Loucy (cell line): ENCODE data around the gene WWOX.

Experiments
- H2AFZ ChIP-seq: fragments of 200-600 bp; sonication (generic); 2 replicates; pipeline ENCODE4 v1.6.0; 2016; ENCODE audit warnings: antibody characterized with exemption, mild to moderate bottlenecking, low read length, moderate library complexity
- H3F3A ChIP-seq: fragments of 200-600 bp; 2 replicates; pipeline ENCODE4 v1.6.0; 2016; ENCODE audit warnings: antibody characterized with exemption, low read depth, mild to moderate bottlenecking
- H3K27me3 ChIP-seq: fragments of 200-600 bp; sonication (generic); 2 replicates; pipeline ENCODE4 v1.6.1; 2014; ENCODE audit warnings: low read length, mild to moderate bottlenecking; ENCODE audit not compliant: insufficient read depth, poor library complexity, severe bottlenecking
- H3K36me3 ChIP-seq: fragments of 200-600 bp; sonication (generic); 2 replicates; pipeline ENCODE4 v1.6.1; 2016; ENCODE audit warnings: low read length; ENCODE audit not compliant: insufficient read depth
- H3K4me1 ChIP-seq: fragments of 200-600 bp; sonication (generic); 2 replicates; pipeline ENCODE4 v1.5.1; 2014; ENCODE audit warnings: low read length, mild to moderate bottlenecking; ENCODE audit not compliant: insufficient read depth, poor library complexity, severe bottlenecking
- H3K4me2 ChIP-seq: fragments of 200-600 bp; sonication (generic); 2 replicates; pipeline ENCODE4 v1.6.0; 2014; ENCODE audit warnings: antibody characterized with exemption, low read length, low read depth, mild to moderate bottlenecking; ENCODE audit not compliant: poor library complexity, severe bottlenecking
- H3K4me3 ChIP-seq: fragments of 200-600 bp; sonication (generic); 2 replicates; pipeline ENCODE4 v1.5.1; 2014; ENCODE audit warnings: low read length, mild to moderate bottlenecking, mixed read lengths; ENCODE audit not compliant: poor library complexity, severe bottlenecking
- H3K79me2 ChIP-seq: fragments of 200-600 bp; sonication (generic); 2 replicates; pipeline ENCODE4 v1.6.1; 2014; ENCODE audit warnings: low read length; ENCODE audit not compliant: insufficient read depth
- H3K9ac ChIP-seq: fragments of 200-600 bp; sonication (generic); 2 replicates; pipeline ENCODE4 v1.6.0; 2014; ENCODE audit warnings: mild to moderate bottlenecking, low read depth, low read length, moderate library complexity; ENCODE audit not compliant: poor library complexity, severe bottlenecking
- H3K9me2 ChIP-seq: fragments of 200-600 bp; sonication (generic); replicated peaks from 2 replicates; pipeline ENCODE4 v1.6.1; 2016; ENCODE audit warnings: low read depth, low read length, mixed read lengths
- H3K9me3 ChIP-seq: fragments of 200-600 bp; sonication (generic); 2 replicates; pipeline ENCODE4 v1.6.1; 2014; ENCODE audit warnings: mild to moderate bottlenecking, antibody characterized with exemption, low read length, low read depth; ENCODE audit not compliant: insufficient read depth
- H4K20me1 ChIP-seq: fragments of 200-600 bp; sonication (generic); 2 replicates; pipeline ENCODE4 v1.6.0; 2014; ENCODE audit warnings: antibody characterized with exemption, low read length, mild to moderate bottlenecking; ENCODE audit not compliant: insufficient read depth, poor library complexity, severe bottlenecking
- CTCF ChIP-seq: fragments of 200-600 bp; sonication (generic); conservative IDR thresholded peaks from 2 replicates; pipeline ENCODE4 v1.5.1; 2014; ENCODE audit warnings: mild to moderate bottlenecking, antibody characterized with exemption, low read length
- EZH2phosphoT487 ChIP-seq: fragments of 200-600 bp; IDR thresholded peaks from 2 replicates; pipeline ENCODE4 v1.6.1; 2018; ENCODE audit warnings: antibody characterized with exemption, mild to moderate bottlenecking, moderate library complexity, borderline replicate concordance

WWOX gene

GRCh38 chr16:78220571-78220970 lies 121.1 kb downstream of the WWOX start:
- TF ChIP-seq EZH2phosphoT487 (no peak), CTCF (no peak)
- Histone ChIP-seq H3K9ac (no peak overlapping the region), H3K36me3 (no peaks in the 10 kb centered on the region), H2AFZ (no peak overlapping the region), H3K4me2 (no peak overlapping the region), H3F3A (no peaks in the 10 kb centered on the region), H3K79me2 (no peaks in the 10 kb centered on the region), H3K27me3 (no peaks in the 10 kb centered on the region), H3K9me2 (no peaks in the 10 kb centered on the region), H3K4me3 (no peak overlapping the region), H4K20me1 (no peaks in the 10 kb centered on the region), H3K9me3 (no peaks in the 10 kb centered on the region), H3K4me1 (no peaks in the 10 kb centered on the region)

- H3K79me2 ChIP-seq, result no peaks in the 10 kb centered on the region
- no peaks in the 10 kb centered on the region for H3K4me1 ChIP-seq
- H2AFZ ChIP-seq, result no peak overlapping the region
- H3K9ac ChIP-seq, result no peak overlapping the region
- H3K9me2 ChIP-seq, result no peaks in the 10 kb centered on the region
- no peak overlapping the region for H3K4me2 ChIP-seq
- H3F3A ChIP-seq, result no peaks in the 10 kb centered on the region
- no peak for TF ChIP-seq CTCF
- no peak for TF ChIP-seq EZH2phosphoT487
- H4K20me1 ChIP-seq, result no peaks in the 10 kb centered on the region
- no peaks in the 10 kb centered on the region for H3K27me3 ChIP-seq
- H3K9me3 ChIP-seq, result no peaks in the 10 kb centered on the region
- no peak overlapping the region for H3K4me3 ChIP-seq
- no peaks in the 10 kb centered on the region for H3K36me3 ChIP-seq
Measured at GRCh38 chr16:78221892-78222291, 122.4 kb downstream of the WWOX start.

- H3K9ac ChIP-seq, result no peak overlapping the region
- no peaks in the 10 kb centered on the region for H3F3A ChIP-seq
- H3K27me3 ChIP-seq, result no peaks in the 10 kb centered on the region
- no peak overlapping the region for H2AFZ ChIP-seq
- no peak overlapping the region for H3K4me3 ChIP-seq
- H3K36me3 ChIP-seq, result no peaks in the 10 kb centered on the region
- no peaks in the 10 kb centered on the region for H3K79me2 ChIP-seq
- peaks cover 3% of the 10 kb centered on the region for H3K4me1 ChIP-seq
- no peaks in the 10 kb centered on the region for H3K9me2 ChIP-seq
- no peak for TF ChIP-seq EZH2phosphoT487
- no peak overlapping the region for H3K4me2 ChIP-seq
- no peaks in the 10 kb centered on the region for H4K20me1 ChIP-seq
- H3K9me3 ChIP-seq, result no peaks in the 10 kb centered on the region
Measured at GRCh38 chr16:78224342-78224741, 124.9 kb downstream of the WWOX start.

- H3F3A ChIP-seq, result no peaks in the 10 kb centered on the region
- H3K79me2 ChIP-seq, result no peaks in the 10 kb centered on the region
- peaks cover 3% of the 10 kb centered on the region for H3K4me1 ChIP-seq
- no peak for TF ChIP-seq CTCF
- no peak for TF ChIP-seq EZH2phosphoT487
- H3K4me2 ChIP-seq, result no peak overlapping the region
- no peak overlapping the region for H3K9ac ChIP-seq
- H3K9me2 ChIP-seq, result no peaks in the 10 kb centered on the region
- H3K4me3 ChIP-seq, result no peak overlapping the region
- no peak overlapping the region for H2AFZ ChIP-seq
- no peaks in the 10 kb centered on the region for H3K36me3 ChIP-seq
- H3K27me3 ChIP-seq, result no peaks in the 10 kb centered on the region
- no peaks in the 10 kb centered on the region for H4K20me1 ChIP-seq
- no peaks in the 10 kb centered on the region for H3K9me3 ChIP-seq
Measured at GRCh38 chr16:78225919-78226318, 126.5 kb downstream of the WWOX start.
